SH-SY5Y (cell line): ENCODE data around the gene FYB2.

Experiments used
- GATA2 ChIP-seq: IDR thresholded peaks from 2 replicates; pipeline ENCODE4 v1.6.1; 2011; ENCODE audit warnings: mild to moderate bottlenecking, low read depth, low read length
- GATA3 ChIP-seq: IDR thresholded peaks from 2 replicates; pipeline ENCODE4 v1.6.1; 2011; ENCODE audit warnings: low read depth, mild to moderate bottlenecking, low read length, moderate library complexity

- TF ChIP-seq GATA3 (no peak), GATA2 (no peak)
Observed at GRCh38 chr1:56713112-56713511, 106.1 kb downstream of the FYB2 start.
